ENCODE measurements around the gene CA5A.
"Not testable (repeated sequence)": the region's sequence is repeated elsewhere in the genome, so short reads cannot be mapped to it uniquely, and the experiment has no call there.

GRCh38 chr16:87934752-87935425 lies 1.4 kb downstream of the CA5A start:
- not testable (repeated sequence) for TF ChIP-seq CTCF (IDR thresholded peaks at IDR 0.05; ENCODE audit: poor library complexity); EZH2 (IDR thresholded peaks at IDR 0.05; ENCODE audit: borderline replicate concordance)
